ENCODE measurements around the gene TMEM258.

The TMEM258 gene

DNA sequence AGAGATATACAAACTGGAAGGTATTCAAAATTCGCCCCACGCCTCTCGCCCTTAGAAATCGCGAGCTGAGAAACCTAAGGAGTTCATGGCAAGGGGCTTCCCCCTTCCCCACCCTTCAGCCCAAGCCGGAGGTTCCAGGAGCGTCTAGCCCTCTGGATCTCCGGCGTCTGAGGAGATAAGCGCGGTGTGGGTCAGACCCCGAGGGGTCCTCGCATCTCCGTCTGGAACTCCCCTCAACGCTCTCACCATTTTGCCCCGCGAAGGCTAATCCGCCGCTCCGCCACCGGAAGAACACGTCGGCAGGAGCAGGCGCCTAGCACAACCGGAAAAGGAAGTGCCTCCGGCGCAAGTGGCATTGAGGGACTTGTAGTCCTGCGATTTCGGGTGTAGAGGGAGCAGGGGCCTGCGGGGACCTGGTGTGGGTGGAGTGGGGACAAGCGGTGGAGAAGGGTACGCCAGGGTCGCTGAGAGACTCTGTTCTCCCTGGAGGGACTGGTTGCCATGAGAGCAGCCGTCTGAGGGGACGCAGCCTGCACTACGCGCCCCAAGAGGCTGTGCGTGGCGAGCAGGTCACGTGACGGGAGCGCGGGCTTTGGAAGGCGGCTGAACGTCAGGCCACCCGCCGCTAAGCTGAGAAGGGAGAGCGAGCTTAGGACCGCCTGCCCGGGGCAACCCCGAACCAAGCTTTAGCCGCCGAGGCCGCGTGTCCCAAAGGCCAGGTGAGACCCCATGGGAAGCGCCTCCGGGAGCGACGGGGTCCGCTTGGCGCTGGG is at the start of gene TMEM258, which contains the start of gene FEN1:
TMEM258 (minus strand) TSS at position 290 of the 773 bp plus-strand sequence; CDS start at position 249, 41 bp downstream.
FEN1 (plus strand) TSS at position 602 of the 773 bp plus-strand sequence. CDS start 2,451 bp downstream, outside the sequence.
- peak; percentile 85 for DNase-seq (ENCODE audit: extremely low spot score, insufficient read length, low read depth)
- FAIRE-seq: peak; percentile 81

DNA sequence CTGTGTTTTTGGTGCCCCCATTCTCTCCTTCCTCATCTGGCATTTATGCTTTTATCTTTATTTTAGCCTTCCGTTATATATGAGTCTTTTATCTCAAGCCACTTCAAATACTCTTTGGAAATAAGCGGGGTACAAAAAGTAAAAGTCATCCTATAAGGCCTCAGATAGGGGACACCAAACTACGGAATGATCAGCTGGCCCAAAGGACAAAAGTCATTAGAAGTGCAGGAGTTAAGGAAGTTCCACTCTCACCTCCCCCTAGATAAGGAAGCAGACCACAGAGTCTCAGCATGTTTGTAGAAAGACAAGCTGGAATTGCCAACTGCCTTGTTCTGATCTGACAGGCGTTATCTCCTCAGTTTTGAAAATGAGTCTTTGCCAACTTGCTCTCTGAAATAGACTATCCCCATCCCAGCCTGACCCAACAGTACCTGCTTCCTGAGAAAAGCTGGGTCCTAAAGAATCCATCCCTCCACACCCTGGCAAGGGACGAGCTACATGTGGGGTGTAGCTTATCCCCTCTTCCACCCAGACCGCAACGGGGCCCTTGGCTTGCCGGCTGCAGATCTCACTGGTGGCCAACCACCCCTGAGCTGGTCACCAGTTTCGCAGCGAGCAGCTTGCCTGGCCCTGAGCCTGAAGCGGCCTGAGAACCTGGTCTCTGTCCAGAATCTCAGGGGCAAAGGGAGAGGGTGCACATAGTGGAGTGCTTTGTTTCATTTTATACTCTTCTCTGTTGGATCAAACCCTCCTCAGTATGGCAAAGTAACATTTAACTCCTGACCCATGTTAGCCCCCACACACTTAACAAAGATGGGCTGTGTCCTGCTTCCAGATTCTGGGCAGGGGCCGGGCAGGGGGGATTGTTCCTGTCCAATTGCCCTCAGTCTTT is 49.5 kb upstream of the TMEM258 start:
- DNase-seq (ENCODE audit: extremely low spot score, insufficient read length, low read depth) (no peak), FAIRE-seq (no peak)

DNA sequence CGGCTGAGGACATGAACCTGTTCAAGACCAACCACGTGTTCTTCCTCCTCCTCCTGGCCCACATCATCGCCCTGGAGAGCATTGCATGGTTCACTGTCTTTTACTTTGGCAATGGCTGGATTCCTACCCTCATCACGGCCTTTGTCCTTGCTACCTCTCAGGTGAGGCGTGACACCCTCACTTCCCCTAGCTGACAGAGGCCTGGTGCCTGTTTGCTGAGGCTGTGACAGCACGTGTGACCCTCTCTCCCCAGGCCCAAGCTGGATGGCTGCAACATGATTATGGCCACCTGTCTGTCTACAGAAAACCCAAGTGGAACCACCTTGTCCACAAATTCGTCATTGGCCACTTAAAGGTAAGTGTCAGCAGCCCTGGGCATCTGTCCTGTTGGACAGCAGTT is 48.0 kb upstream of the TMEM258 start:
- DNase-seq (ENCODE audit: extremely low spot score, insufficient read length, low read depth): no peak
- FAIRE-seq: no peak

DNA sequence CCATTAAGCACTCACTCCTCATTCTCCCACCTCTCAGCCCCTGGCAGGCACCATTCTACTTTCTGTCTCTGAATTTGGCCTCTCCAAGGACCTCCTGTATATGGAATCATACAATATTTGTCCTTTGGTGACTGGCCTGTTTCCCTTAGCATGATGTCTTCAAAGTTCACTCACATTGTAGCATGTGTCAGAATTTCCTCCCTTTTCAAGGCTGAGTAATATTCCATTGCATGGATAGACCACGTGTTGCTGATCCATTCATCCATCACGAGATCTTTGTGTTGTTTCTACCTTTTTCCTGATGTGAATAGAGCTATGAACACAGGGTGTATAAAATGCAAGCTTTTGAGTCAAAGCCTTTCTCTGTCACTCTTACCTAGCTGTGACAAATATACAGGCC is 47.3 kb upstream of the TMEM258 start:
- DNase-seq (ENCODE audit: extremely low spot score, insufficient read length, low read depth): no peak
- no peak for FAIRE-seq

DNA sequence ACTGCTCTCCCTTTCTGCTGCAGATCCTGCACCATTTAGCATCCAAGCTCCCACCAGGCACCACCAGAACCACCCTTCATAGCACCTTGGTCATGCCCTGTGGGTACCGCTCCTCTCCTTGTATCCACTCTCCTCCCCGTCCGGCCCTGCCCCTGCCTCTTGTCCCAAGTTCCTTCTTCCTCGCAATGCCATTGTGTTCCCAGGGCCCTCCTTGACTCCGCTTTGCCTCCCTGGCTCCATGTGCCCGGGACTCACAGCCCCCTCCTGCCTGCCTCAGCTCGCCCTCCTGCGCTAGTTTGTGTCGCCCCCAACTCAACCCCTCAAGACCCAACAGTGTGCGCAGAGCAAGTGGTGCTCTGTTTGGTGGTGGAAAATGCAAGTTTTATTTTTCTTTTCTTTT is 46.5 kb upstream of the TMEM258 start:
- DNase-seq (ENCODE audit: extremely low spot score, insufficient read length, low read depth) (no peak), FAIRE-seq (no peak)

DNA sequence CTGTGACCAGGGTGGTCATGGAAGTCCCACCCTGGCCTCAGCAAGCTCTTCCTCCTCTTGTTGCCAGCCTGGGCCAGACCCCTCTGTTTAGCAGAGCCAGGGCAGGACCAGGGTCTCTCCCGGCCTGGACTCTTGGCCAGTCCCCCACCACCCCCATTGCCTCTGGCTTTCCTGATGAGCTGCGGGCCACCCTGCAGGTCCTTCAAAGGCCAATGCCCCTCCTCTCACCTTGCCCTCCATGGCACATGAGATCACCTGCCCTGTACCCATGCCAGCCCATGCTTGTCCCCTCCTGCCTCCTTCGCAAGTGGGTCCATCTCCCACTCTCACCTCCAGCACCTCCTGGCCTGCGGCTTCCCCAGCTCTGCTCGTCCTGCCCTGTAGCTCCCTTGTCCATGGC is 46.1 kb upstream of the TMEM258 start:
- no peak for FAIRE-seq
- no peak for DNase-seq (ENCODE audit: extremely low spot score, insufficient read length, low read depth)

DNA sequence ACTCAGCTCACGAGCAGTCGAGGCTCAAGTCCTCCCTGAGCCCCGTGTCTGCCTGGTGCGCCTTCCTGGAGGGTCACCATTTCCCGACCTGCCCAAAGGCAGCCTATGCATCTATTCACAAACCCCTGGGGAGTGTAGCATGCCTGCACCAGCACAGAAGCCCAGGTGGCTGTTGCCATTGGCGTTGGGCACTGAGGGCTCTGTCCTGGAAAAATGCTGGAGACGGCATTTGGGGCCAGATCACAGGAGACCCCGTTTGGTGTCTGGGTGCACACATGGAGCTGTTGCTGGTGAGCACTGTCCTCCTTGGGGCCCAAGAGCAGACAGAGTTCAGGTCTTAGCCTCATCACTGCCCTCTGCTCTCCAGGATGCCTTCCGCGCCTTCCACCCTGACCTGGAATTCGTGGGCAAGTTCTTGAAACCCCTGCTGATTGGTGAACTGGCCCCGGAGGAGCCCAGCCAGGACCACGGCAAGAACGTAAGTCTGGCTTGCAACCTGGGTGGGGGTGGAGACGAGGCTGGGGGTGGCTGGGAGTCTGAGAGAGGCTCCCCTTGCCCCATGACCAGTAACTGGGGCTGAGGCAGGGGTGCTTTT is 45.1 kb upstream of the TMEM258 start:
- FAIRE-seq: no peak
- DNase-seq (ENCODE audit: extremely low spot score, insufficient read length, low read depth): no peak

DNA sequence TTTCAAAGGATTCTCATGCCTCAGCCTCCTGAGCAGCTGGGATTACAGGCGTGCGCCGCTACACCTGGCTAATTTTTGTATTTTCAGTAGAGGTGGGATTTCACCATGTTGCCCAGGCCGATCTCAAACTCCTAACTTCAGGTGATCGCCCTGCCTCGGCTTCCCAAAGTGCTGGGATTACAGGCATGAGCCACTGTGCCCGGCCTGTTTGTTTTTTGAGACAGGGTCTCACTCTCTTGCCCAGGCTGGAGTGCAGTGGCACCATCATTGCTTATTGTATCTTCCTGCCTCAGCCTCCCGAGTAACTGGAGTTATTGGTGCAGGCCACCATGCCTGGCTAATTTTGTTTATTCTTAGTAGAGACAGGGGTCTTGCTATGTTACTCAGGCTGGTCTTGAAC is 43.8 kb upstream of the TMEM258 start:
- FAIRE-seq: no peak
- DNase-seq (ENCODE audit: extremely low spot score, insufficient read length, low read depth): no peak

DNA sequence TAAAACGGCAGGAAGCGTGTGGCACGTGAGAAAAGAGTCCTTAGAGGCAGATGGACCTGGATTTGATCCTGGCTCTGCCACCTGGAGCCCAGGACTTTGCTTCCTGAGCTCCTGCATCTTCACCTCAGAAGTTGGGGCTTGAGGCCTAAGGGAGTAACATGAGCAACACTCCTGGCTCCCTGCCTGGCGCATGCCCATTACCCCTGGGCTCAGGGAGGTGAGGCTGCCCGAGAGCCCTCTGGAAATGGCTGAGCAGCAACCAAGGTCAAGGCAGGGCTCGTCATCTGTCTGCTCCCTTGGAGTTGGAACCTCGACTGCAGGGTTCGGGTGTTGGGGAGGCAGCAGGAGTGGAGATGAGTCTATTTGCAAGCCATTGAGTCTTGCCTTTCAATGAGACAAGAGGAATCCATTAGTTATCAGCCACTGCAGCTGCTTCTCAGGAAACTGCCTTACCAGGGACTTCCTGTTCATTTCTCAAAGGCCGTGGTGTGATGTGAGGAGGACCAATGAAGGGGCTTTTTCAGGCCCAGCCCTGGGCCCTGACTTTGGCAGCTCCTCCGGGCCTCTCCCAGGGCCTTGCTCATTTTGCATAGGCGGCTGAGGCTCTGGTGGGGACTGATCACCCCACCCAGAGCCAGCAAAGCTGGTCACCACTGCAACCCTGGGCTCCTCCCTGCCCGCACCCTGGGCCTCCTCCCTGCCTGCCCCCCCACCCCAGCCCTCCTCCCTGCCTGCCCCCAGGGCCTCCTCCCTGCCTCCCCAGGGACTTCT is 42.1 kb upstream of the TMEM258 start:
- DNase-seq (ENCODE audit: extremely low spot score, insufficient read length, low read depth) (no peak), FAIRE-seq (peak; percentile 91)

DNA sequence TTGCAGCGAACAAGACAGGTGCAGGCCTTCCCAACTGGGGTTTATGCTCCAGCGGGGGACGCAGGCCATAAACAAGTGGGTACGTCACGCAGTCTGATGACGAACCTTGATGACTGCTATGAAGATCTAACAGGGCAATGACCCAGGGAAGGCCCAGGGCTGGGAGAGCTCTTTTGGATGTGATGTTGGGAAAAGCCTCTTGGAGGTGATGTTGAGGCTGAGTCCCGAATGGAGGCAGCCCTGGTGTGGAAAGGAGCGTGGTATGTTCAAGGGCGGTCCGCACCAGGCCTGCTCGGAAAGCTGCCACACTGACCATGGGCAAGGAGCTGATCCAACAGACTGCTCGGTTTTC is 41.5 kb upstream of the TMEM258 start:
- no peak for DNase-seq (ENCODE audit: extremely low spot score, insufficient read length, low read depth)
- FAIRE-seq: no peak

DNA sequence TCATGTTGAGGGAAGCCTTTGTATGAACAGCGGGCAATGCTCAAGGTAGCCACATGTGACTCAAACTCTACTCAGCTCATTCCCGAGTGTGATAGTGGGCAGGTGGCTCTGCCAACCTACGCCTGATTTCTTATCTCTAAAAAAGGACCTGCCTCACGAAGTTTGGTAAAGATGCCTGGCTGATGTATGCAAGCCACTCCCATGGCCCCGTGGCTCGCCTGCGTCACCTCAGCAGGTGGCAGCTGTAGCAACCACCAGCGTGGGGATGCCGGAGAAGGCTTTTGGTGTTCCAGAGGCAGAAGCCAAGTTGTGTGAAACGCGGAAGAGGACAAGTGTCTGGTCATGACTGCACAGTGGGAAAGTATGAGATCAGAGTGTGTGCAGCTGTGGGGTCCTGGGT is 41.1 kb upstream of the TMEM258 start:
- FAIRE-seq: no peak
- DNase-seq (ENCODE audit: extremely low spot score, insufficient read length, low read depth): no peak

DNA sequence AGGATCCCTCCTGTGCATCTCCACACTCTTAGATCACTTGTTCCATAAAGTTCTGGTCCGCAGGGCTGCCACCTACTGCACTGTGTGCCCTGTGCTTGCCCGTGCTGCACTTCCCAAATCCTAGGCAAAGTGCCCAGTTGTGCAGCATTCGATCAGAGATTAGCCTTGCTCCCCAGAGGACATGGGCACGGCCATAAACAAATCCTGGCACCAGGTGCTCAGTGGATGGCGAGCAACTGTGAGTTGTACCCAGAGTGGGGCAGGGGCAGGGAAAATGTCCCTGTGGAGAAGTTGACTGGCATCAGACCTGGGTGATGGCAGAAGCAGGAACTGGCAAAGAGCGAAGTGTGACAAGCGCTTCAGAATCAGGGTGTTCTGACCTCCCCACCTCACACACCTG is 40.4 kb upstream of the TMEM258 start:
- FAIRE-seq (no peak), DNase-seq (ENCODE audit: extremely low spot score, insufficient read length, low read depth) (no peak)

DNA sequence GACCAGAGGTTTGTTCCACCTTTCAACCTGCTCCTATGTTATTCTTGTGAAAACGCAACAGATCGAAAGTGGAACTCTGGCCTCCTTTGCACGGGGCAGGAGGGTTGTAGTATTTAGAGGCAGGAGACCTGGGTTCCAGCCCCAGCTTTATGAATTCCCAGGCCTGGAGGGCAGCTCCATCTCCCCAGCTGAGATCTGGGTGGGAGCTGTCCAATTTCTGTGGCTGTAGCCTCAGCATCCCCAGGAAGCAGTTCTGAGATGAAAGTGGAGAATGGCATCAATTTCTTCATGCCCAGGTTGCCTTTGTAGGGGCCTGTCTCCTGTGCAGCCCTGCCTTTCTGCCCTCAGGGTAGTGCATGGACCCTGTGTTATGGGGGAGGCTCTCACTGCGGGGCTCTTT is 39.8 kb upstream of the TMEM258 start:
- DNase-seq (ENCODE audit: extremely low spot score, insufficient read length, low read depth) (no peak), FAIRE-seq (no peak)

DNA sequence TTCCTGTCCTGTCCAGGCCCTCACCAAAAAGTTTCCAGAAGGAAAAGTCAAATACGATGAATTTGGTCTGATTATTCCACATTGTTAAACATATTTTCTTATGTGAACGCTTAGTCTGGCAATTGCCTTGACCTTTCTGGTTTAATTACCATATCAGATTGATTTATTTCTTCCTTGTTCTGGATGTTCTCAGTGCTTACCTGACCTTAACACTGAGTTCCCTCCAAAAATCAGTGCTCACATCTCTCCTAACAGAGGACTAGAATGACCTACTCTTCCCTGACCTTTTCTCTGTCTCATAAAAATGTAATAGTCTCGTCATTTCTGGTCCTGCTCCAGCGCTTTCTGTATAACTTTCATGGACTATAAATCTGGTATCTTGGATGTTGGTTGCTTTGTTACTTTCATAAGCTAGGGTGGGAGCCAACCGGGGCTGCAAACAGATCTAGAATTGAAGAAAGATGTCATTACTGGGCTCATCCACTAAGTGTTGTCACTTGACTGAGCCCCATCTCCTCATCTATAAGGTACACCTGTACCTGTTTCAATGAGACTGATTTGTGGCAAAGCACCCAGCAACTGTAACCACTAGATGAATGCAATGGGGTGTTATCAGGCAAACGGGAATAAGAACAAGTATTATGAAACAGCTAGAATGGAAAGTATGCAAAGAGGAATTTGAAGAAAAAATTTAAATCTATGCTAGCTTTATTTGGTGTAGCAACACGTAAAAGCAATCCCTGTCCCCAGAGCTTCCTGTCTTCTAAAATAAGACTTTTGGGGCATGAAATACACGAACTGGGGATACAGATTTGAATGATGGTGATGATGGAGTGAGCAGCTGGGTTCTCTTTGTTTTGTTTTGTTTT is 38.1 kb upstream of the TMEM258 start:
- no peak for DNase-seq (ENCODE audit: extremely low spot score, insufficient read length, low read depth)
- FAIRE-seq: no peak

DNA sequence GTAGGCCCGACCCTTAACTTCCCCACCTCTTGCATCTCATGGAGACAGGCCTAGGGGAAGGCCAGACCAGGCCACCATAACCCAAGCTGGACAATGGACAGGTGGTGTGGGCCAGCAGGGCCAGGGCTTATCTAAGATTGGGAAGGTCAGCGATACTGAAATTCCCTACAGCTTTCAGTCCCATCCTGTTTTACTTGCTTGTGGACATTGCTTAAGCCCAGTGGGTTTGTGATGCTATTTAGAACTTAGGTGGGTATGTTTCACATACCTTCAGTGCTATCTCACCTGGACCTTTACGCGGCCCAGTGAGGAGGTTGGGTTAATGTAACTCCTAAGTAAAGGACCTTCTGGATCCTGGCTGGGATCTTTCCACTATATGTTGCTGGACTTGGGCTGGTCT is 37.4 kb upstream of the TMEM258 start:
- DNase-seq (ENCODE audit: extremely low spot score, insufficient read length, low read depth): no peak
- no peak for FAIRE-seq

DNA sequence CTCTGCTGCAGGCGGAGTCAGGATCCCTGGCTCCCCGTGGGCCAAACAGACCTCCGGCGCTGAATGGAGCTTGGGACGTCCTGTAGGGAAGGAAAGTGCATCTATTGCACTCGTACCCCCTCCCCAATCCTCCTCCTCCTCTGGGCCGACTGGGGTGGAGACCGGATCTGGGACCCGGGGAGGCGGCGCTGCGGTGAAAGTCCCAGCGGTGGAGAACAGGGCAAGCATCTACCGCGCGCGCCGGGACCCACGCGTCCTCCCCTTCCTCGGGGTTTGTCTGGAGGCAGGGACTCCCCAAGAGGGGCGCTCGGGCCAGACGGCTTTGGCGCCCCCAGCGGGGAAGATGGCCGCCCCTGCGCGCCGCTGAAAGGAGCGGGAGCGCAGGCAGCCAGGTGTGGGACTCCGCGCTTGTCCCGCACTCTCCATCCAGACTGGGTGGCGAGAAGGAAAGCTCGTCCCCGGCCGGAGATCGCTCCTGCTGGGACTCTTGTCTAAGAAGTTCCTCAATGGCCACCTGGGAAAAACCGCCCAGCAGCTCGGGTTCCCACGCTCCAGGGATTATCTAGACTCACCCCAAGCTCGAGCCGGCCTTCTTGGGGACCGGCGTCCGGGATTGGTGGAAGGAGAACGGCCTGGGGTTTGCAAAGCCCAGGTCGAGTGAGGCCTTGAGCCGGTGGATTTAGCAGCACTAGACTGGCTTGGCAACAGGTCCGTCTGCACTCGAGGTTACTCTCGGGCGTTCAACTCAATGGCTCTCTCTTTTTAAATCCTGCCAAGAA is 36.4 kb upstream of the TMEM258 start:
- FAIRE-seq: peak; percentile 47
- DNase-seq (ENCODE audit: extremely low spot score, insufficient read length, low read depth): no peak

DNA sequence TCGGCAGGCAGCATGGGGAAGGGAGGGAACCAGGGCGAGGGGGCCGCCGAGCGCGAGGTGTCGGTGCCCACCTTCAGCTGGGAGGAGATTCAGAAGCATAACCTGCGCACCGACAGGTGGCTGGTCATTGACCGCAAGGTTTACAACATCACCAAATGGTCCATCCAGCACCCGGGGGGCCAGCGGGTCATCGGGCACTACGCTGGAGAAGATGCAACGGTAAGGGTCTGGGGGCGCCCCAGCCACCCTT is 35.9 kb upstream of the TMEM258 start:
- no peak for FAIRE-seq

DNA sequence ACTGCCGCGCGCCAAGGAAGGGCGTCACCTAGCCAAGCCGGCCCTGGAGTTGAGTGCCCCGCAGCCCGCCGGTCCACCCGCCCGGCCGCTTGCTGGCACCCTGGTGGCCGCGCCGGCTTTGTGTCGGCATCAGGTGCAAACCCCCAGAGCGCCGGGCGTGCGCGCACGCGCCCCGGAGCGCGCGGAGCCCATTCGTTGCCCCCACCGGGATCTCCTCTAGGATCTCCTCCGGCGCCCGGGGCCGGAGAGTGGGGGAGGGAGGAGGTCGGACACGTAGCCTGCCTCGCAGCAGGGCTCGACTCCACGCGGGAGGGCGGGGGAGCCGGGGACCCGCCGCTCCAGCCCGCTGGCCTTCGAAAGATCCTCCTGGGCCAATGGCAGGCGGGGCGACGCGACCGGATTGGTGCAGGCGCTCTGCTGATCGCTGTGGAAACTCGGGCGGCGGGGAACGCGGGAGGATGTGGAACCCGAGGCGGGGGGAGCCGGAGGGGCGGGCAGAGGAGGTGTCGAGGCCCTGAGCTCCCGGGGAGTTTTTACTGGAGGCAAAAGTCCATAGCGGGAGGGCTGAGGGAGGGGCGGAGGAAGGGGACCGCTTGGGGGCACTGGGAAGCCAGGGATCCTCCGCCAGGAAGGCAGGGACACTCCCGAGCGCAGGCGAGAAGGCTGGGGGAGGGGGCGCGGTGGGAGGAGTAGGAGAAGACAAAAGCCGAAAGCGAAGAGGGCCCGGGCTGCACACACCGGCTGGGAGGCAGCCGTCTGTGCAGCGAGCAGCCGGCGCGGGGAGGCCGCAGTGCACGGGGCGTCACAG is 35.4 kb upstream of the TMEM258 start, which contains the start of gene FADS2:
FADS2 (plus strand) TSS at position 730 of the 808 bp plus-strand sequence. CDS start 91 bp downstream, outside the sequence.
- FAIRE-seq: peak; percentile 96
- DNase-seq (ENCODE audit: extremely low spot score, insufficient read length, low read depth): no peak

More for the DNA sequence above, 35.9 kb upstream of the TMEM258 start:
- DNase-seq (ENCODE audit: extremely low spot score, insufficient read length, low read depth): no peak

Measured in GM18507 (cell line).